ENCODE results near the gene YEATS2. TPM values are rescaled to one million over a fixed set of nuclear protein-coding genes. Genes with fewer than 3 reads are reported as not detected.

The YEATS2 gene
- total and polyA plus RNA-seq, 2 experiments from 2014 or later = 15.2 to 72.8 TPM

- TF ChIP-seq ZNF462 (CRISPR knock-in tag; IDR thresholded peaks at IDR 0.05) = no peak
Observed at GRCh38 chr3:183818041-183818620, 120.5 kb downstream of the YEATS2 start (continued).

- peaks cover 16% of the 10 kb centered on the region for H3K36me3 Mint-ChIP-seq (ENCODE audit: low read depth)
- Histone ChIP-seq H3K4me2 (no peak overlapping the region), H3K79me2 (replicated peaks; ENCODE audit: insufficient read depth) (no peaks in the 10 kb centered on the region), H4K20me1 (replicated peaks; ENCODE audit: insufficient read depth) (peaks cover 2% of the 10 kb centered on the region), H2AFZ (no peak overlapping the region), H3K9me2 (ENCODE audit: insufficient read depth) (no peaks in the 10 kb centered on the region), H3K4me1 (ENCODE audit: insufficient read depth) (no peaks in the 10 kb centered on the region; the same call in 1 of the 2 replicates), H3K27ac (ENCODE audit: low read depth) (no peak overlapping the region), H3K27me3 (ENCODE audit: insufficient read depth) (peaks cover 7% of the 10 kb centered on the region; the same call in 1 of the 2 replicates), H3K4me3 (no peak overlapping the region), H3K36me3 (ENCODE audit: insufficient read depth) (no peaks in the 10 kb centered on the region), H3F3A (replicated peaks; ENCODE audit: low read depth) (no peaks in the 10 kb centered on the region)
- DNase-seq (ENCODE audit: low spot score) (no peak), ATAC-seq (no peak)
- peaks cover 20% of the 10 kb centered on the region for H3K27me3 Mint-ChIP-seq (ENCODE audit: insufficient read depth, low read depth, poor library complexity)
- no peak overlapping the region for H3K27ac Mint-ChIP-seq
- no peak overlapping the region for H3K4me3 Mint-ChIP-seq
- TF ChIP-seq JUNB (IDR thresholded peaks at IDR 0.05; ENCODE audit: unreplicated experiment) = no peak
- TF ChIP-seq REST (IDR thresholded peaks at IDR 0.05; ENCODE audit: unreplicated experiment) = no peak
- no peak for TF ChIP-seq EZH2 (IDR thresholded peaks at IDR 0.05; ENCODE audit: low read depth, unreplicated experiment)
- H3K4me1 Mint-ChIP-seq = peaks cover 13% of the 10 kb centered on the region
- H3K9me3 Mint-ChIP-seq = no peaks in the 10 kb centered on the region
Observed at GRCh38 chr3:183818706-183819624, 121.4 kb downstream of the YEATS2 start.

All from GM23338 (cell line).